ENCODE results near the gene GGTLC2. TPM values are rescaled to one million over a fixed set of nuclear protein-coding genes. Genes with fewer than 3 reads are reported as not detected.
"Not testable (repeated sequence)": the region's sequence is repeated elsewhere in the genome, so short reads cannot be mapped to it uniquely, and the experiment has no call there.

Gene GGTLC2
- total and polyA plus RNA-seq, 4 donors = 0.63 TPM; not detected in 3

- H3K27ac ChIP-seq (ENCODE audit: low read depth, low read length); DNase-seq (ENCODE audit: low read depth in 4 of 6, low spot score in 6 of 6); H3K9me3 ChIP-seq (ENCODE audit: control insufficient read depth, insufficient read depth, low read length); H3K27me3 ChIP-seq (ENCODE audit: control insufficient read depth, insufficient read depth, low read length); H3K36me3 ChIP-seq (ENCODE audit: control insufficient read depth, insufficient read depth, low read length); H3K4me3 ChIP-seq (ENCODE audit: low read depth, low read length); H3K4me1 ChIP-seq (ENCODE audit: control insufficient read depth, insufficient read depth, low read length): not testable (repeated sequence)
- WGBS (ENCODE audit: insufficient coverage) = 97% methylated on average over 6 of the region's 14 CpGs
Observed at GRCh38 chr22:22633533-22633932, 10.9 kb upstream of the GGTLC2 start.

- H3K27me3 ChIP-seq (ENCODE audit: control insufficient read depth, insufficient read depth, low read length); H3K9me3 ChIP-seq (ENCODE audit: control insufficient read depth, insufficient read depth, low read length); H3K36me3 ChIP-seq (ENCODE audit: control insufficient read depth, insufficient read depth, low read length); H3K27ac ChIP-seq (ENCODE audit: low read depth, low read length); H3K4me3 ChIP-seq (ENCODE audit: low read depth, low read length); DNase-seq (ENCODE audit: low read depth in 4 of 6, low spot score in 6 of 6); H3K4me1 ChIP-seq (ENCODE audit: control insufficient read depth, insufficient read depth, low read length): not testable (repeated sequence)
- WGBS (ENCODE audit: insufficient coverage) = no CpG with 5 or more reads among the region's 7 CpGs
Observed at GRCh38 chr22:22636260-22636659, 8.2 kb upstream of the GGTLC2 start.

GRCh38 chr22:22638313-22638712, 6.1 kb upstream of the GGTLC2 start:
- H3K36me3 ChIP-seq (ENCODE audit: control insufficient read depth, insufficient read depth, low read length); H3K27me3 ChIP-seq (ENCODE audit: control insufficient read depth, insufficient read depth, low read length); H3K9me3 ChIP-seq (ENCODE audit: control insufficient read depth, insufficient read depth, low read length); H3K4me3 ChIP-seq (ENCODE audit: low read depth, low read length); H3K27ac ChIP-seq (ENCODE audit: low read depth, low read length); DNase-seq (ENCODE audit: low read depth in 4 of 6, low spot score in 6 of 6); H3K4me1 ChIP-seq (ENCODE audit: control insufficient read depth, insufficient read depth, low read length): not testable (repeated sequence)
- WGBS (ENCODE audit: insufficient coverage) = no CpG with 5 or more reads among the region's 17 CpGs

GRCh38 chr22:22642255-22642654, 2.2 kb upstream of the GGTLC2 start:
- H3K4me3 ChIP-seq (ENCODE audit: low read depth, low read length); H3K4me1 ChIP-seq (ENCODE audit: control insufficient read depth, insufficient read depth, low read length); H3K27ac ChIP-seq (ENCODE audit: low read depth, low read length); H3K9me3 ChIP-seq (ENCODE audit: control insufficient read depth, insufficient read depth, low read length); DNase-seq (ENCODE audit: low read depth in 4 of 6, low spot score in 6 of 6); H3K36me3 ChIP-seq (ENCODE audit: control insufficient read depth, insufficient read depth, low read length); H3K27me3 ChIP-seq (ENCODE audit: control insufficient read depth, insufficient read depth, low read length): not testable (repeated sequence)
- 100% methylated on average over 3 of the region's 10 CpGs for WGBS (ENCODE audit: insufficient coverage)

GRCh38 chr22:22645969-22646368, 1.6 kb downstream of the GGTLC2 start:
- not testable (repeated sequence) for H3K27ac ChIP-seq (ENCODE audit: low read depth, low read length); H3K27me3 ChIP-seq (ENCODE audit: control insufficient read depth, insufficient read depth, low read length); H3K36me3 ChIP-seq (ENCODE audit: control insufficient read depth, insufficient read depth, low read length); H3K4me1 ChIP-seq (ENCODE audit: control insufficient read depth, insufficient read depth, low read length); H3K9me3 ChIP-seq (ENCODE audit: control insufficient read depth, insufficient read depth, low read length); DNase-seq (ENCODE audit: low read depth in 4 of 6, low spot score in 6 of 6); H3K4me3 ChIP-seq (ENCODE audit: low read depth, low read length)
- no CpG with 5 or more reads among the region's 4 CpGs for whole genome bisulfite sequencing (ENCODE audit: insufficient coverage)

- not testable (repeated sequence) for H3K4me3 ChIP-seq (ENCODE audit: low read depth, low read length); DNase-seq (ENCODE audit: low read depth in 4 of 6, low spot score in 6 of 6); H3K9me3 ChIP-seq (ENCODE audit: control insufficient read depth, insufficient read depth, low read length); H3K4me1 ChIP-seq (ENCODE audit: control insufficient read depth, insufficient read depth, low read length); H3K27me3 ChIP-seq (ENCODE audit: control insufficient read depth, insufficient read depth, low read length); H3K27ac ChIP-seq (ENCODE audit: low read depth, low read length); H3K36me3 ChIP-seq (ENCODE audit: control insufficient read depth, insufficient read depth, low read length)
- WGBS (ENCODE audit: insufficient coverage) = no CpG with 5 or more reads among the region's 12 CpGs
Observed at GRCh38 chr22:22647952-22648351, 3.5 kb downstream of the GGTLC2 start.

GRCh38 chr22:22648863-22649536, 4.6 kb downstream of the GGTLC2 start:
- not testable (repeated sequence) for H3K27ac ChIP-seq (ENCODE audit: low read depth, low read length); DNase-seq (ENCODE audit: low read depth in 4 of 6, low spot score in 6 of 6); H3K4me3 ChIP-seq (ENCODE audit: low read depth, low read length); H3K9me3 ChIP-seq (ENCODE audit: control insufficient read depth, insufficient read depth, low read length); H3K4me1 ChIP-seq (ENCODE audit: control insufficient read depth, insufficient read depth, low read length); H3K27me3 ChIP-seq (ENCODE audit: control insufficient read depth, insufficient read depth, low read length); H3K36me3 ChIP-seq (ENCODE audit: control insufficient read depth, insufficient read depth, low read length)
- WGBS (ENCODE audit: insufficient coverage) = 100% methylated on average over 1 of the region's 9 CpGs

GRCh38 chr22:22649761-22650160, 5.3 kb downstream of the GGTLC2 start:
- not testable (repeated sequence) for DNase-seq (ENCODE audit: low read depth in 4 of 6, low spot score in 6 of 6); H3K27me3 ChIP-seq (ENCODE audit: control insufficient read depth, insufficient read depth, low read length); H3K4me1 ChIP-seq (ENCODE audit: control insufficient read depth, insufficient read depth, low read length); H3K4me3 ChIP-seq (ENCODE audit: low read depth, low read length); H3K36me3 ChIP-seq (ENCODE audit: control insufficient read depth, insufficient read depth, low read length); H3K9me3 ChIP-seq (ENCODE audit: control insufficient read depth, insufficient read depth, low read length); H3K27ac ChIP-seq (ENCODE audit: low read depth, low read length)
- WGBS (ENCODE audit: insufficient coverage) = no CpG with 5 or more reads among the region's 8 CpGs

- H3K27ac ChIP-seq (ENCODE audit: low read depth, low read length); H3K27me3 ChIP-seq (ENCODE audit: control insufficient read depth, insufficient read depth, low read length); DNase-seq (ENCODE audit: low read depth in 4 of 6, low spot score in 6 of 6); H3K9me3 ChIP-seq (ENCODE audit: control insufficient read depth, insufficient read depth, low read length); H3K4me3 ChIP-seq (ENCODE audit: low read depth, low read length); H3K4me1 ChIP-seq (ENCODE audit: control insufficient read depth, insufficient read depth, low read length); H3K36me3 ChIP-seq (ENCODE audit: control insufficient read depth, insufficient read depth, low read length): not testable (repeated sequence)
- WGBS (ENCODE audit: insufficient coverage) = no CpG with 5 or more reads among the region's 9 CpGs
Observed at GRCh38 chr22:22650398-22650797, 6.0 kb downstream of the GGTLC2 start.

GRCh38 chr22:22650803-22651515, 6.5 kb downstream of the GGTLC2 start:
- not testable (repeated sequence) for H3K27ac ChIP-seq (ENCODE audit: low read depth, low read length); H3K27me3 ChIP-seq (ENCODE audit: control insufficient read depth, insufficient read depth, low read length); H3K4me3 ChIP-seq (ENCODE audit: low read depth, low read length); H3K36me3 ChIP-seq (ENCODE audit: control insufficient read depth, insufficient read depth, low read length); H3K4me1 ChIP-seq (ENCODE audit: control insufficient read depth, insufficient read depth, low read length); DNase-seq (ENCODE audit: low read depth in 4 of 6, low spot score in 6 of 6); H3K9me3 ChIP-seq (ENCODE audit: control insufficient read depth, insufficient read depth, low read length)
- WGBS (ENCODE audit: insufficient coverage) = 20% methylated on average over 1 of the region's 8 CpGs
